ENCODE measurements around the gene HBG1.
"Not testable (repeated sequence)": the region's sequence is repeated elsewhere in the genome, so short reads cannot be mapped to it uniquely, and the experiment has no call there.

The HBG1 gene

DNA sequence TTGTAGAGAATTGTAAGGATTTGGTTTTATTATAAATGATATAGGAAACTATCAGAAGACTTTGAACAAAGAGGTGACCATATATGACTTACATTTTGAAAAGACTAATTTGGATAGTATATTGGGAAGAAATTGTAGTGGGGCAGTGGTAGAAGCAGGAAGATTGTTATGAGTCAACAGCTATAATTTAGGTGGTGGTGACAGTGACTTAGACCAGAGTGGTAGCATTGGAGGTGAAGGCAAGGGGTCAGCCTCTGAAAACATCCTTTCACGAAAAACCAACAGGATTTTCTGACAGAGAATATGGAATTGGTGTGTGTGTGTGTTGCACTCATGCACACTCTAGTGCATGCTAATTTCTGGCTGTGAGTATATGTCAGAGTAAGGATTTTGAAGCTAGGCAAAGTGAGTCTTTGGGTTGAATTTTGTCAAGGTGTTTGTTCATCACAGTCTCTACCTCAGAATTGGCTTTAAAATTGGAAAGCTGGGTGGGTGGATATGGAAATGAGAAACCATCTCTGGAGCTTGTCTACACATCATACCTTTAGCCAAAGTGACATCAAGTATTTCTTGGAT, 28.2 kb upstream of the HBG1 start:
- DNase-seq (ENCODE audit: low spot score) = no peak

DNA sequence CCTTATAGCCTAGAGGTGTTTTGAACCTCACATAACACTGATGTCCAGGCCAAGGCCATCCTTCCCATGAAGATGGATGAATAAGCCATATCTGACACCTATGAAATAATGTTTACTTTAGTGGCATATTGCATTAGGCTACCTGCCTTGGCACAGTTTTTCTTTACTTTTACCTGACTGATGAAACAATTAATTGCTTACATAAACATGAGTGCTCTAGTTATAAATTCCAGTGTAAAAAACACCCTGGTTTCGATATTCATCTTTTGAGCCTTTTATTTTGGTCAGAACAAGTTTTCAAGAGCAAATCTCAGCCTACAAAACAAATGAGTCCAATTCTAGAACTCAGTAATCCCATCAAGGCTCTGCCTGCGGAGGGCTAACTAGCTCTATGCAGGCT, 27.0 kb upstream of the HBG1 start:
- DNase-seq (ENCODE audit: low spot score) = no peak

DNA sequence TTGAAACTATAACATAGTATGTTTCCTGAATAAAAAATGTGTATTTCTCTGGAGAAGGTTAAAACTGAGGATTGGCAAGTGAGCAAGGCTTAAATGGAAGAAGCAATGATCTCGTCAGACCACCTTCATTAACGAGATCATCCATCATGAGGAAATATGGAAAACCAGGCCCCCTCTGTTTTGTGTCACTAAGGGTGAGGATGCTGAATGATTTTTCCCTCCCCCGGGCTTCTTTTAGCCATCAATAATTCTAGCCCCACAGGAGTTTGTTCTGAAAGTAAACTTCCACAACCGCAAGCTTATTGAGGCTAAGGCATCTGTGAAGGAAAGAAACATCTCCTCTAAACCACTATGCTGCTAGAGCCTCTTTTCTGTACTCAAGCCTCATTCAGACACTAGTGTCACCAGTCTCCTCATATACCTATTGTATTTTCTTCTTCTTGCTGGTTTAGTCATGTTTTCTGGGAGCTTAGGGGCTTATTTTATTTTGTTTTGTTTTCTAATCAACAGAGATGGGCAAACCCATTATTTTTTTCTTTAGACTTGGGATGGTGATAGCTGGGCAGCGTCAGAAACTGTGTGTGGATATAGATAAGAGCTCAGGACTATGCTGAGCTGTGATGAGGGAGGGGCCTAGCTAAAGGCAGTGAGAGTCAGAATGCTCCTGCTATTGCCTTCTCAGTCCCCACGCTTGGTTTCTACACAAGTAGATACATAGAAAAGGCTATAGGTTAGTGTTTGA, 25.9 kb upstream of the HBG1 start:
- no peak for DNase-seq (ENCODE audit: low spot score)

DNA sequence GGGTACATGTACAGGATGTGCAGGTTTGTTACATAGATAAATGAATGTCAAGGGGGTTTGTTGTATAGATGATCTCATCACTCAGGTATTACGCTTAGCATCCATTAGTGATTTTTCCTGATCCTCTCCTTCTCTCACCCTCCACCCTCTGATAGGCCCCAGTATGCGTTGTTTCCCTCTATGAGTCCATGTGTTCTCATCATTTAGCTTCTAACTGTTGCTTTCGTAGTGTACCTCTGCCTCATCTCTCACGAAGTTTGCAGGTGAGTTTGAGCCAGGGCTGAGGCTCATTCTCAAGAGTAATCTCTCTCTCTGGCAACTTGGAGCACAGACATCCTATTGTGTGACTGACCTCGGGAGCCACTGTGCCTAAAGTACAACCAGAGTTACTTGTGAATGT, 24.7 kb upstream of the HBG1 start:
- DNase-seq (ENCODE audit: low spot score) = no peak

DNA sequence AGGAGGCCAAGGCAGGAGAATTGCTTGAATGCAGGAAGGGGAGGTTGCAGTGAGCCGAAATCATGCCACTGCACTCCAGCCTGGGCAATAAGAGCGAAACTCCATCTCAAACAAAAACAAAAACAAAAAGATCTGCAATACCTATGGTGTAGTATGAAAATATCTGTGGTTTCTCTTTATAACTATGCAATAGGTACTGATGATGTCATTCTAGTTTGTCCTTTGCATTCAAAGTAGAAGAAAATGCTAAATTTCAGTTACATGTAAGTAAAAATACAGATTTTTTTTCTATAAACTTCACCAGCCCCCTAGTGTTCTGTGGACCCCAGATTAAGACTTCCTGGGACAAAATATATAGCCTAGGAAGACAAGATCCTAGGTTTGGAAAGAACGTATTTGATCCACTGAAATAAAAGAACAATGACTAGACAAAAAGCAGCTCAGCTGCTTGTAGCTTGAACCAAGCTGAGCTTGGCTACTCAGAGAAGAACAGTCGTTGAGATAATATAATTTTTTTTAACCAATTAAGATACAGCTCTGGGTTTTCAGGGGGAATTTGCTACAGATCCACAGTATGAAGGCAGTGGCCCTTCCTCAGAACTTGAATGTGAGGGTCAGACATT, 22.8 kb upstream of the HBG1 start:
- DNase-seq (ENCODE audit: low spot score) = no peak

DNA sequence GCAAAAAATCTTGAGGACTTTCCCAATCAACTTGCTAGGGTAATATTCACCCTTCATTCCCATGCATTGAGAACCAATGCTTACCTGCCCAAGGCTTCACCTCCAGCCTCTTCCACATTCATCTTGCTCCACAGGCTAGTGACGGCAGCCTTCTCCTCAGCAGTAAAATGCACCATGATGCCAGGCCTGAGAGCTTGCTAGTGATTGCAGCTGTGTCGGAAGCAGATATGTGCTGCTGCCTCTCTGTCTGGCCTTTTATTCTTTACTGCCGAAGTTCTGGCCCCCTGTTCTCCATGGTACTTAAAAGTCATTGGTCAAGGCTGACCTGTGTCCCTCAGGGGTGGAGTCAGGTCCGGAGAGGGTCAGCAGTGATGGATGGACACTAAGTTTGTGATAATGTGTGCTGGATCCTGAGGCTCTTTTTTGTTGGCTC, 20.1 kb upstream of the HBG1 start, which contains the start of gene HBE1:
Gene HBE1 (minus strand): TSS at position 231 of the 433 bp plus-strand sequence. CDS start 55 bp downstream, at position 176.
- DNase-seq (ENCODE audit: low spot score) = no peak

DNA sequence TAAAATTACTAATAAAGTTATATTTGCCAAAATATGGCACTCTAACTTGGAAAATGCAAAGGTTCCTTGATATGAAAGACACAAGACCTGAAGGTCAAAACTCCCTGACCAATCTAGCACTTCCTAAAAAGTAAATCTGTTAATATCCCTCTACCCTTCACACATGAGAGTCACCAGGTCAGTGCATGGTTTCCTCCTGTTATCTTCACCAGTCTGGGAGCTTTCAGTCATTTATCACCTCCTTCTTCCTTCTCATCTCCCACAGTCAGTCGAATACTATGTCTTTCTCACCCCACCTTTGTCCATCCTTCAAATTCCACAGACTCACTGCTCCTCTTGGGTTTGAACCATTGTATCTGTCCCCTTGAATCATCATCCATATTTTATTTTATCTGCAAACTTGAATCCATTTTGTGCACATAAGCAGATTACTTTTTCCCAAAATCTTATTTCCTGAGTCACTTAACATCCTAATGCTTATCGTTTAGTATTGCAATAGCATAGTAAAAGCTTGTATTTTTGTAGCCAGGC, 17.4 kb upstream of the HBG1 start:
- DNase-seq (ENCODE audit: low spot score) = no peak

DNA sequence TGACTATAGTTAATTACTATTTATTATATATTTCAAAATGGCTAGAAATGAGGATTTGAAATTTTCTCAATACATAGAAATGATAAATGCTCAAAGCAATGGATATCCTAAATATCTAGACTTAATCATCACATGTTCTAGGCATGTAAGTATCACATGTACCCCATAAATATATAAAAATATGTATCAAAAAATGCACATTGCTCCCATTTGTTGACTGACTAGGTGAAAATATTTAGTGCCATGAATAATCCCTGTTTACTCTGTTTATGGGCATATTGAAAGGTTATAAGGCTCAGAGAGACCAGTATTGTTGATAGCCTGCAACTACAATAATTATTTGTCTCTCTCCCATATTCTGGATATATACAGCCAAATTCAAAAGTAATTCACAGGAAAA, 17.0 kb upstream of the HBG1 start:
- no peak for DNase-seq (ENCODE audit: low spot score)

DNA sequence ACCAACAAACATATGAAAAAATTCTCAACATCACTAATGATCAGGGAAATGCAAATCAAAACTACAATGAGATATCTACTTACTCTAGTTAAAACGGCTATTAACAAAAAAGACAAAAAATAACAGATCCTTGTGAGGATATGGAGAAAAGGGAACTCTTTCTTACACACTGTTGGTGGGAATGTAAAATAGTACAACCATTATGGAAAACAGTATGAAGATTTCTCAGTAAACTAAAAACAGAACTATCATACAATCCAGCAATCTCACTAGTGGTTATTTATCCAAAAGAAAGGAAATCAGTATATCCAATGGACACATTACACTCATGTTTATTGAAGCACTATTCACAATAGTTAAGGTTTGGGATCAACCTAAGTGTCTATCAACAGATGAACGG, 16.2 kb upstream of the HBG1 start:
- no peak for DNase-seq (ENCODE audit: low spot score)

DNA sequence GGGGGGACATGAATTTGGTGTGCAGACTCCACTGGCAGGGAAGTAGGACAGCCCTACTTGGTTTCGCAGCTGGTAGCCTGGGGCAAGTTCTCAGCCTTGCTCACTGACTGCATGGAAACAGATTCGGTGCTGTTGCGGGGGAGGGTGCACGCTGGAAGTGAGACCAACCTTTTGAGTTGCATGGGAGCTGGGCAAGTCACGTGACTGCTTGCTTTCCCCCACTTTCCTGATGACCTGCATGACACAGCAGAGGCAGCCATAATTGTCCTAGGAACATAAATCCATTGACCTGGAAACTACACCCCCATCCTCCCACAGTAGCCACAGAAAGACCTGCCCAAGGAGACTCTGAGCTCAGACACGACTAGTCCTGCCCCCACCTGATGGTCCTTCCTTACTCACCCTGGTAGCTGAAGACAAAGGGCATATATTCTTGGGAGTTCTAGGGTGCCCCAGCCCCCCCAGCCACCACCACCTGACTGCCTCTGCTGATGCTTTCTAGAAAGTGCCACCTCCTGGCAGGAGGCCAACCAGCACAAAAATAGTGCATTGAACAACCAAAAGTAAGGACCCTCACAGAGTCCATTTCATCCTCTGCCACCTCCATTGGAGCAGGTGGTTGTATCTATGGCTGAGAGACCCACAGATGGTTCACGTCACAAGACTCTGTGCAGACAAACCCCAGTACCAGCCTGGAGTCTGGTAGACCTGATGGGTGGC, 9.0 kb upstream of the HBG1 start:
- DNase-seq (ENCODE audit: low spot score) = no peak

DNA sequence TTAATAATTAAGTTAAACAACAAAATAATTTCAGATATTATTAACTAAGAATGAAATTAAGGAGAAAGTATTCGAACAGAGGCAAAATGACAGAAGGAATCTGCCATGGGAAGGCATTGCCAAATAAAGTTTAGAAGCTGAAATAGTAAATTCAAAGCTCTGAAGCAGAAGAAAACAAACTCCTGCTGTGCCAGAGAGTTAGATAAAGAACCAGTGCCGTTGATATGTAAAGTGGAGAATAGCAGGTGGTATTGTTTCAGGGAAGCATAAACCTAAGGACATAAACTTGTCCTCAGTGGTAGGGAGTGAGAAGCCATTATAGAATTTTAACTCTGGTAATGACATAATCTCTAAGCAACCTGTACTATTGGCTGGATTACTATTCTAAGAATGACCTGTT, 7.6 kb upstream of the HBG1 start:
- no peak for DNase-seq (ENCODE audit: low spot score)

DNA sequence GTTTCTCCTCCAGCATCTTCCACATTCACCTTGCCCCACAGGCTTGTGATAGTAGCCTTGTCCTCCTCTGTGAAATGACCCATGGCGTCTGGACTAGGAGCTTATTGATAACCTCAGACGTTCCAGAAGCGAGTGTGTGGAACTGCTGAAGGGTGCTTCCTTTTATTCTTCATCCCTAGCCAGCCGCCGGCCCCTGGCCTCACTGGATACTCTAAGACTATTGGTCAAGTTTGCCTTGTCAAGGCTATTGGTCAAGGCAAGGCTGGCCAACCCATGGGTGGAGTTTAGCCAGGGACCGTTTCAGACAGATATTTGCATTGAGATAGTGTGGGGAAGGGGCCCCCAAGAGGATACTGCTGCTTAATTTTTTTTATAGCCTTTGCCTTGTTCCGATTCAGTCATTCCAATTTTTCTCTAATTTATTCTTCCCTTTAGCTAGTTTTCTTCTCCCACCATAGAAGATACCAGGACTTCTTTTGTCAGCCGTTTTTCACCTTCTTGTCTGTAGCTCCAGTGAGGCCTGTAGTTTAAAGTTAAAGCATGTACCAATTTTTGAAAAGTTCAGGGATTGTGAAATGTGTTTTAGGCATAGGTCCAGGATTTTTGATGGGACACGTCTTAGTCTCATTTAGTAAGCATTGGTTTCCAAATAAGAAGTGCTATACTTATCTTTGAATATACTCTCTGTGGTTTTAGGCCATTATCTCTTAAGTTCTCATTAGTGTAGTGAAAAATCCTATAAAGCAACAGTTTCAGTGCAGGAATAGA, 5.2 kb upstream of the HBG1 start, which contains the start of gene HBG2:
Gene HBG2 (minus strand): TSS at position 136 of the 768 bp plus-strand sequence. CDS start 53 bp downstream, at position 83.
- DNase-seq (ENCODE audit: low spot score) = not testable (repeated sequence)

DNA sequence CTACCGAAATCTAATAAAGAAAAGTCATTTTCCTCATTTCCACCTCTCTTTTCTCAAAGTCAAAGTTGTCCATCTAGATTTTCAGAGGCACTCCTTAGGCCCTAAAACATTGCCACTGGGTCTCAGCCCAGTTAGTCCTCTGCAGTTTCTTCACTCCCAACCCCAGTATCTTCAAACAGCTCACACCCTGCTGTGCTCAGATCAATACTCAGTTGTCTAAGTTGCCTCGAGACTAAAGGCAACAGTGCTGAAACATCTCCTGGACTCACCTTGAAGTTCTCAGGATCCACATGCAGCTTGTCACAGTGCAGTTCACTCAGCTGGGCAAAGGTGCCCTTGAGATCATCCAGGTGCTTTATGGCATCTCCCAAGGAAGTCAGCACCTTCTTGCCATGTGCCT, 4.4 kb upstream of the HBG1 start:
- DNase-seq (ENCODE audit: low spot score) = not testable (repeated sequence)

DNA sequence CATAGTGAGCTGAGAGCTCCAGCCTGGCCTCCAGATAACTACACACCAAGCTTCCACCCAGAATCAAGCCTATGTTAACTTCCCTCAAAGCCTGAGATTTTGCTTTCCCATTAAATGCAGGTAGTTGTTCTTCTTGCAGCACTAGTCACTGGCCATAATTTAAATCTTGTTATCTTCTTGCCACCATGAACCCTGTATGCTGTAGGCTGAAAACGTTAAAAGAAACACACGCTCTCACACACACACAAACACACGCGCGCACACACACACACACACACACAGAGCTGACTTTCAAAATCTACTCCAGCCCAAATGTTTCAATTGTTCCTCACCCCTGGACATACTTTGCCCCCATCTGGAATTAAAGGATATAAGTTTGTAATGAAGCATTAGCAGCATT, 3.8 kb upstream of the HBG1 start:
- not testable (repeated sequence) for DNase-seq (ENCODE audit: low spot score)

DNA sequence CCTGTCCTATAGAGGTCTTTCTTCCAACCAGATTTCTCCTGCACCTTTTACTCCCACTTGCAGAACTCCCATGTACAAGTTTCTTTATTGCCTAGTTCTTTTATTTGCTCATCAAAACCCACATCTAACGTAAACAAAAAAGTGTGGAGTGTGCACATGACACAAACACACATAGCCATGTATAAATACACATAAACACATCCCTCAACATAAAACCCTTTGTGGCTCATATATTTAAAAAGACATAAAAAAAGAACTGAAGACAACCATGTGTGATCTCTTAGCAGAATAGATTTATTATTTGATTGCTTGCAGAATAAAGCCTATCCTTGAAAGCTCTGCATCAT, 3.2 kb upstream of the HBG1 start:
- DNase-seq (ENCODE audit: low spot score) = no peak

DNA sequence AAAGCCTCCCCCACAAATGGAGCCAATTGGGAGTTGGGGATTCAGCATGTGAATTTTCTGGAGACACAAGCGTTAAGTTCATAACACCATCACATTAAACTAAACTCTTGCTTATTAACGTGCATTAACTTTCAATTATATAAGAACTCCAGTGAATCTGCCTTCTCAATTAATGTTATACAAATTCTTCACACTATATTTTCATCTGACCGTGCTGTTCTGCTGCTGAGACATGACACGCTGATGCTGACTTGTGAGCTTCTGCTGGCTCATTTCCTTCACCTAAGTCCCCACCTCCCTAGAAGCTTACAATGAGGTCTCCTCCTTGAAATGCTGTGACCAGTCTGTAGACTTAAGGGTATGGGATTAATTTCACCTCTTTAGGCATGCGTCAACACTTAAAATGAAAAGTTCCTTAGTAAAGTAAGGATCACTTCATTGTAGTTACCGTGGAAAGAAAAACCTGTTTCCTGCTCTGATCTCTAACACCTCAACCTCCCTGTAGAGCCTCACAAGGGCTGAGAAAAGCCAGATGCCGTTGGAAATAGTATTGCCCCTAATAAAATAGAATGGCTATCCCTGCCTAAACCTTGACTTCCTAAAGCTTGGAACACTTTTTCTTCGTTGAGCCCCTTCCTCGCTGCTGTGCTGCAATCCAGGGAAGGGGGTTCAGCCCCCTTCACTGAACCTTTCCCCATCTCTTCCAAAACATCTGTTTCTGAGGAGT, 2.7 kb upstream of the HBG1 start:
- no peak for DNase-seq (ENCODE audit: low spot score)

DNA sequence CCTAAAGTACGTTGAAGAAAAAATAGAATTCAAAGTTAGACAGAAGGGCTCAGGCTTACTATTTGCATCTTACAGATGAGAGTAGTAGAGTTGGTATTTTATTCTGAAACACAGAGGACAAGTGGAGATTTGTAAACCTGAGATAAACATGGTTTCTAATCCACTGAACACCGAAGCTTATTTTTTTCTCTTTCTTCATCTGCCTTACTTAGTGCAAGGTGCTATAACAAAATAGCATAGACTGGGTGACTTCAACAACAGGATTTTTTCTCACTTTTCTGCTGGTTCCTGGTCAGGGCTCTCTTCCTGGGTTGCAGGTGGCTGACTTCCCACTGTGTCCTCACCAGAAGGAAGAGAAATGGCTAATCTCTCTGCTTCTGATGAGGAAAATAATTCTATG, 2.1 kb upstream of the HBG1 start:
- DNase-seq (ENCODE audit: low spot score) = no peak

DNA sequence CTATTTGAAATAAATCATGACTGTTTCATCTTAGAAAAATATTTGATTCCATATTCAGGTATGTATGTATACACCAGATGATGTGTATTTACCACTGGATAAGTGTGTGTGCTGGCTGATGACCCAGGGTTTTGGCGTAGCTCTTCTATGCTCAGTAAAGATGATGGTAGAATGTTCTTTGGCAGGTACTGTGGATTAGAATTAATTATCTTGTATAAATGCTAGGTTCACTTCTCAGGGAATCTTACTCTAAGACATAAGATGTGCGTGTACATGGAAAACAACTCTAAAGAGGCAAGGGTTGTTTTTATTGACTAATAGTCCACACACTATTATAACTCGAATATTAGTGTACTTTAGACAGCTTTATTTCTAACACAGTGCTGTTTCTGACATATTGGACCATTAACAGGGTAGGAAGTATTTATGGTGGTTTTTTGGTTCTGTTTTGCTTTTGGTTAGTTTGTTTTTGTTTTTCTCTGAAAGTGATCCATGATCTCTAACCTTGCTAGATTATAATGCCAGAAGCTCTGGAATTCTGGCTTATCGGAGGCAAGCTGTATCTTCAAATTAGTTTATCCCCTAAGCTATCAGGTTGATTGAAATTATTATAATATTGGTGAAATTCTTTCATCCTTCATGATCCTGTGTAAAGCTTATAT, 1.0 kb upstream of the HBG1 start:
- no peak for DNase-seq (ENCODE audit: low spot score)

DNA sequence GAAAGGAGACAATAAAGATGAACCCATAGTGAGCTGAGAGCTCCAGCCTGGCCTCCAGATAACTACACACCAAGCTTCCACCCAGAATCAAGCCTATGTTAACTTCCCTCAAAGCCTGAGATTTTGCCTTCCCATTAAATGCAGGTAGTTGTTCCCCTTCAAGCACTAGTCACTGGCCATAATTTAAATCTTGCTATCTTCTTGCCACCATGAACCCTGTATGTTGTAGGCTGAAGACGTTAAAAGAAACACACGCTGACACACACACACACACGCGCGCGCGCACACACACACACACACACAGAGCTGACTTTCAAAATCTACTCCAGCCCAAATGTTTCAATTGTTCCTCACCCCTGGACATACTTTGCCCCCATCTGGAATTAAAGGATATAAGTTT, 1.2 kb downstream of the HBG1 start:
- not testable (repeated sequence) for DNase-seq (ENCODE audit: low spot score)

DNA sequence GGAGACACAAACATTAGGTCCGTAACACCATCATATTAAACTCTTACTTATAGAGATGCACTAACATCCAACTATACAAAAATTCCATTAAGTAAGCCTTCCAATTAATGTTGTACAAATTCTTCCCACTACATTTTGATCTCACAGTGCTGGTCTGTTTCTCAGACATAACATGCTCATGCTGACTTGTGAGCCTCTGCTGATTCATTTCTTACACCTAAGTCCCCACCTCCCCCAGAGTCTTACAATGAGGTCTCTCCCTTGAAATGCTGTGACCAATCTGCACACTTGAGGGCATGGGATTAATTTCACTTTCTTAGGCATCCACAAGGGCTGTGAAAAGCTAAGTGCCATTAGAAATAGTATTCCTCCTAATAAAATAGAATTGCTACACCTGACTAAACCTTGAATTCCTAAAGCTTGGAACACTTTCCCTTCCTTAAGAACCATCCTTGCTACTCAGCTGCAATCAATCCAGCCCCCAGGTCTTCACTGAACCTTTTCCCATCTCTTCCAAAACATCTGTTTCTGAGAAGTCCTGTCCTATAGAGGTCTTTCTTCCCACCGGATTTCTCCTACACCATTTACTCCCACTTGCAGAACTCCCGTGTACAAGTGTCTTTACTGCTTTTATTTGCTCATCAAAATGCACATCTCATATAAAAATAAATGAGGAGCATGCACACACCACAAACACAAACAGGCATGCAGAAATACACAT, 2.0 kb downstream of the HBG1 start:
- no peak for DNase-seq (ENCODE audit: low spot score)
